WTC11 (cell line): ENCODE results near the gene PDGFRB. TPM values are rescaled to one million over a fixed set of nuclear protein-coding genes. Genes with fewer than 3 reads are reported as not detected.

Experiments used
- ATAC-seq: fragments of 200-7000 bp; cut with Tn5 transposase; 2 replicates; pipeline ENCODE4 v1.10.0; 2021; ENCODE audit warnings: mild to moderate bottlenecking, moderate library complexity
- CTCF ChIA-PET: fragments of 300-600 bp; sonication (Branson Sonifier 250); formaldehyde crosslinking; loops from one replicate; lab custom pipeline; 2021; ENCODE audit warnings: antibody characterized with exemption; lab: Charles Lee
- POLR2A ChIA-PET: fragments of 350-600 bp; sonication (Branson Sonifier 250); formaldehyde crosslinking; loops from one replicate; lab custom pipeline; 2021; ENCODE audit warnings: antibody characterized with exemption; lab: Charles Lee
- DNase-seq: peaks from one replicate; pipeline ENCODE4 v3.0.0; 2021; ENCODE audit warnings: low spot score
- H3K27ac Mint-ChIP-seq: 2 replicates; pipeline ENCODE4 v1.8.0; 2021; ENCODE audit warnings: mixed read lengths
- H3K27me3 Mint-ChIP-seq: 2 replicates; pipeline ENCODE4 v1.8.0; 2021; ENCODE audit warnings: low read depth, mild to moderate bottlenecking, moderate library complexity, mixed read lengths
- H3K36me3 Mint-ChIP-seq: 2 replicates; pipeline ENCODE4 v1.8.0; 2021; ENCODE audit warnings: mixed read lengths
- H3K4me1 Mint-ChIP-seq: 2 replicates; pipeline ENCODE4 v1.8.0; 2022; ENCODE audit warnings: mixed read lengths
- H3K4me3 Mint-ChIP-seq: 2 replicates; pipeline ENCODE4 v1.8.0; 2021; ENCODE audit warnings: mild to moderate bottlenecking, moderate library complexity, mixed read lengths
- H3K9me3 Mint-ChIP-seq: 2 replicates; pipeline ENCODE4 v1.8.0; 2021; ENCODE audit warnings: mixed read lengths
- ATF1 ChIP-seq: sonication (generic); formaldehyde crosslinking; IDR thresholded peaks from 2 replicates; pipeline ENCODE4 v1.8.1; 2023; ENCODE audit warnings: mild to moderate bottlenecking, moderate library complexity, missing genetic modification reagents
- CREM ChIP-seq: sonication (generic); formaldehyde crosslinking; IDR thresholded peaks from 2 replicates; pipeline ENCODE4 v1.8.1; 2022; ENCODE audit warnings: mild to moderate bottlenecking, missing genetic modification reagents, moderate library complexity
- E2F4 ChIP-seq: sonication (generic); formaldehyde crosslinking; IDR thresholded peaks from 2 replicates; pipeline ENCODE4 v1.8.1; 2022; ENCODE audit warnings: low read depth, mild to moderate bottlenecking, moderate library complexity, missing genetic modification reagents, borderline replicate concordance
- HMGA2 ChIP-seq: fragments of 250-450 bp; sonication (Bioruptor Pico); IDR thresholded peaks from 2 replicates; pipeline ENCODE4 v1.4.0; 2021; ENCODE audit warnings: mild to moderate bottlenecking, moderate library complexity
- MXD4 ChIP-seq: fragments of 250-450 bp; sonication (Bioruptor Pico); IDR thresholded peaks from 2 replicates; pipeline ENCODE4 v1.8.0; 2021; ENCODE audit warnings: mild to moderate bottlenecking, moderate library complexity, borderline replicate concordance
- NFATC4 ChIP-seq: fragments of 250-450 bp; sonication (Bioruptor Pico); IDR thresholded peaks from 2 replicates; pipeline ENCODE4 v1.9.0; 2021; ENCODE audit warnings: mild to moderate bottlenecking
- NR2C2 ChIP-seq: sonication (generic); formaldehyde crosslinking; IDR thresholded peaks from 2 replicates; pipeline ENCODE4 v1.8.0; 2022; ENCODE audit warnings: mild to moderate bottlenecking, missing genetic modification reagents
- TP53 ChIP-seq: sonication (generic); formaldehyde crosslinking; IDR thresholded peaks from 2 replicates; pipeline ENCODE4 v1.8.1; 2023; ENCODE audit warnings: mild to moderate bottlenecking, missing genetic modification reagents
- ZNF416 ChIP-seq: fragments of 250-450 bp; sonication (Bioruptor Pico); IDR thresholded peaks from 2 replicates; pipeline ENCODE4 v1.9.0; 2021; ENCODE audit warnings: mild to moderate bottlenecking, inconsistent platforms
- ZNF425 ChIP-seq: fragments of 250-450 bp; sonication (Bioruptor Pico); conservative IDR thresholded peaks from 2 replicates; pipeline ENCODE4 v1.9.0; 2021; ENCODE audit warnings: mild to moderate bottlenecking
- total RNA-seq: library from RNA; stranded (reverse); gene quantifications from 3 replicates; pipeline ENCODE4 v1.2.3, GENCODE V29; 2021
- TF ChIP-seq, protein P1 (sequence below): sonication (generic); formaldehyde crosslinking; IDR thresholded peaks from 2 replicates; pipeline ENCODE4 v1.8.0; 2022; ENCODE audit warnings: mild to moderate bottlenecking, missing genetic modification reagents
- TF ChIP-seq, protein P2 (sequence below): fragments of 250-450 bp; sonication (Bioruptor Pico); IDR thresholded peaks from 2 replicates; pipeline ENCODE4 v1.9.0; 2021; ENCODE audit warnings: mild to moderate bottlenecking, borderline replicate concordance
- TF ChIP-seq, protein P3 (sequence below): sonication (generic); formaldehyde crosslinking; IDR thresholded peaks from 2 replicates; pipeline ENCODE4 v1.8.0; 2022; ENCODE audit warnings: mild to moderate bottlenecking, missing genetic modification reagents

PDGFRB gene
- total RNA-seq, 1 experiment from 2014 or later: 5.1 TPM

DNA sequence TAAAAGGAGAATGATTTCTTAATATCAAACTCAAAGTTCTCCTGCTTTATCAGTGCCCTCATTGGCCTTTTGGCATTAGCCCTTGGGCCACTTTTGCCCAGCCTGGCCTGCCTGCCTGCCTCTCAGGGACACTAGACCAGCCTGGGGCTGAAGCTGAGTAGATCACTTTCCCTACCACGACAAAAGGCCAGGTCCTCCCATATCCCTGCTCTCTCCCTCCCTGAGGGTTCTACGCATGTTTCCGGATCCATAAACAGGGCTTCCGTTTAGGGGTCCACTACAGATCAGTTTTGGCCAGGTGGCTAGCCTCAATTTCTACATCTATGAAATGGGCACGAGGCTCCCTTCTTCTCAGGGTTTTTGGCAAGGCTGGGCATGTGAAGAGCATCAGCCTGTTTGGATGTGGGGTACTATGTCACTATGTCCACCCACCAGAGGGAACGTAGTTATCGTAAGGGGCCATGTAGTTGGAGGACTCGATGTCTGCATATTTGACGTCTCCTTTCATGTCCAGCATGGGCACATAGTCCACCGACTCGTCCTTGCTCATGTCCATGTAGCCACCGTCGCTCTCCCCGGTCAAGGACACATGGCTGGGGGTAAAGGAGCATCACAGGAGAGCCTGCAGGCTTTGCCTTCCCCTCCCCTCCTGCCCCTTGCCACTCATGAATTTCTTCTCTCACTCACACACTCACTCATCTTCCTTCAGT is 34.0 kb downstream of the PDGFRB start:
- H3K36me3 Mint-ChIP-seq: no peaks in the 10 kb centered on the region
- DNase-seq: no peak
- H3K27me3 Mint-ChIP-seq: no peaks in the 10 kb centered on the region
- no peaks in the 10 kb centered on the region for H3K9me3 Mint-ChIP-seq
- ChIA-PET CTCF (interaction anchor here (0.6 to 1.8 kb wide), 20 partner anchors 8 to 135 kb away, joined by 3 to 16 read pairs (median 4); no protein-coding TSS in a partner anchor), POLR2A (no interaction called here)
- no peak overlapping the region for H3K27ac Mint-ChIP-seq
- H3K4me1 Mint-ChIP-seq: peaks cover 10% of the 10 kb centered on the region
- H3K4me3 Mint-ChIP-seq: no peak overlapping the region
- no peak for ATAC-seq
- TF ChIP-seq, protein P1, sequence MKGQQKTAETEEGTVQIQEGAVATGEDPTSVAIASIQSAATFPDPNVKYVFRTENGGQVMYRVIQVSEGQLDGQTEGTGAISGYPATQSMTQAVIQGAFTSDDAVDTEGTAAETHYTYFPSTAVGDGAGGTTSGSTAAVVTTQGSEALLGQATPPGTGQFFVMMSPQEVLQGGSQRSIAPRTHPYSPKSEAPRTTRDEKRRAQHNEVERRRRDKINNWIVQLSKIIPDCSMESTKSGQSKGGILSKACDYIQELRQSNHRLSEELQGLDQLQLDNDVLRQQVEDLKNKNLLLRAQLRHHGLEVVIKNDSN (CRISPR knock-in tag): no peak
- TF ChIP-seq ZNF425 (CRISPR knock-in tag) (no peak), NFATC4 (CRISPR knock-in tag) (no peak), E2F4 (CRISPR knock-in tag) (no peak)

GRCh38 chr5:150120617-150121447 is 34.8 kb downstream of the PDGFRB start:
- peaks cover 10% of the 10 kb centered on the region for H3K4me1 Mint-ChIP-seq
- no peak for DNase-seq
- ATAC-seq: no peak; the same call in 1 of the 2 replicates
- H3K9me3 Mint-ChIP-seq: no peaks in the 10 kb centered on the region
- no peak for TF ChIP-seq NR2C2 (CRISPR knock-in tag)
- TF ChIP-seq MXD4 (CRISPR knock-in tag): no peak
- no peak for TF ChIP-seq TP53 (CRISPR knock-in tag)
- TF ChIP-seq, protein P2, sequence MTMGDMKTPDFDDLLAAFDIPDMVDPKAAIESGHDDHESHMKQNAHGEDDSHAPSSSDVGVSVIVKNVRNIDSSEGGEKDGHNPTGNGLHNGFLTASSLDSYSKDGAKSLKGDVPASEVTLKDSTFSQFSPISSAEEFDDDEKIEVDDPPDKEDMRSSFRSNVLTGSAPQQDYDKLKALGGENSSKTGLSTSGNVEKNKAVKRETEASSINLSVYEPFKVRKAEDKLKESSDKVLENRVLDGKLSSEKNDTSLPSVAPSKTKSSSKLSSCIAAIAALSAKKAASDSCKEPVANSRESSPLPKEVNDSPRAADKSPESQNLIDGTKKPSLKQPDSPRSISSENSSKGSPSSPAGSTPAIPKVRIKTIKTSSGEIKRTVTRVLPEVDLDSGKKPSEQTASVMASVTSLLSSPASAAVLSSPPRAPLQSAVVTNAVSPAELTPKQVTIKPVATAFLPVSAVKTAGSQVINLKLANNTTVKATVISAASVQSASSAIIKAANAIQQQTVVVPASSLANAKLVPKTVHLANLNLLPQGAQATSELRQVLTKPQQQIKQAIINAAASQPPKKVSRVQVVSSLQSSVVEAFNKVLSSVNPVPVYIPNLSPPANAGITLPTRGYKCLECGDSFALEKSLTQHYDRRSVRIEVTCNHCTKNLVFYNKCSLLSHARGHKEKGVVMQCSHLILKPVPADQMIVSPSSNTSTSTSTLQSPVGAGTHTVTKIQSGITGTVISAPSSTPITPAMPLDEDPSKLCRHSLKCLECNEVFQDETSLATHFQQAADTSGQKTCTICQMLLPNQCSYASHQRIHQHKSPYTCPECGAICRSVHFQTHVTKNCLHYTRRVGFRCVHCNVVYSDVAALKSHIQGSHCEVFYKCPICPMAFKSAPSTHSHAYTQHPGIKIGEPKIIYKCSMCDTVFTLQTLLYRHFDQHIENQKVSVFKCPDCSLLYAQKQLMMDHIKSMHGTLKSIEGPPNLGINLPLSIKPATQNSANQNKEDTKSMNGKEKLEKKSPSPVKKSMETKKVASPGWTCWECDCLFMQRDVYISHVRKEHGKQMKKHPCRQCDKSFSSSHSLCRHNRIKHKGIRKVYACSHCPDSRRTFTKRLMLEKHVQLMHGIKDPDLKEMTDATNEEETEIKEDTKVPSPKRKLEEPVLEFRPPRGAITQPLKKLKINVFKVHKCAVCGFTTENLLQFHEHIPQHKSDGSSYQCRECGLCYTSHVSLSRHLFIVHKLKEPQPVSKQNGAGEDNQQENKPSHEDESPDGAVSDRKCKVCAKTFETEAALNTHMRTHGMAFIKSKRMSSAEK (CRISPR knock-in tag): no peak
- TF ChIP-seq ZNF416 (CRISPR knock-in tag): no peak
- no peak for TF ChIP-seq HMGA2 (CRISPR knock-in tag)
- TF ChIP-seq ATF1 (CRISPR knock-in tag): no peak
- TF ChIP-seq, protein P3, sequence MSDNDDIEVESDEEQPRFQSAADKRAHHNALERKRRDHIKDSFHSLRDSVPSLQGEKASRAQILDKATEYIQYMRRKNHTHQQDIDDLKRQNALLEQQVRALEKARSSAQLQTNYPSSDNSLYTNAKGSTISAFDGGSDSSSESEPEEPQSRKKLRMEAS: no peak
- TF ChIP-seq NFATC4 (CRISPR knock-in tag): no peak
- no peak for TF ChIP-seq CREM (CRISPR knock-in tag)
- CTCF ChIA-PET: interaction anchor here (0.8 kb wide), 1 partner anchor 55 kb away, joined by 3 read pairs; no protein-coding TSS in a partner anchor
- POLR2A ChIA-PET: no interaction called here
- H3K27me3 Mint-ChIP-seq: no peaks in the 10 kb centered on the region
- H3K27ac Mint-ChIP-seq: no peak overlapping the region
- H3K36me3 Mint-ChIP-seq: no peaks in the 10 kb centered on the region
- H3K4me3 Mint-ChIP-seq: no peak overlapping the region
